Islet precursor cell (in vitro differentiated cells): Measurements from ENCODE around the gene PRM2.

Experiments
- DNase-seq: peaks from one replicate; pipeline ENCODE4 v3.0.0-alpha.2; 2018

PRM2 gene, protein sequence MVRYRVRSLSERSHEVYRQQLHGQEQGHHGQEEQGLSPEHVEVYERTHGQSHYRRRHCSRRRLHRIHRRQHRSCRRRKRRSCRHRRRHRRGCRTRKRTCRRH

DNA sequence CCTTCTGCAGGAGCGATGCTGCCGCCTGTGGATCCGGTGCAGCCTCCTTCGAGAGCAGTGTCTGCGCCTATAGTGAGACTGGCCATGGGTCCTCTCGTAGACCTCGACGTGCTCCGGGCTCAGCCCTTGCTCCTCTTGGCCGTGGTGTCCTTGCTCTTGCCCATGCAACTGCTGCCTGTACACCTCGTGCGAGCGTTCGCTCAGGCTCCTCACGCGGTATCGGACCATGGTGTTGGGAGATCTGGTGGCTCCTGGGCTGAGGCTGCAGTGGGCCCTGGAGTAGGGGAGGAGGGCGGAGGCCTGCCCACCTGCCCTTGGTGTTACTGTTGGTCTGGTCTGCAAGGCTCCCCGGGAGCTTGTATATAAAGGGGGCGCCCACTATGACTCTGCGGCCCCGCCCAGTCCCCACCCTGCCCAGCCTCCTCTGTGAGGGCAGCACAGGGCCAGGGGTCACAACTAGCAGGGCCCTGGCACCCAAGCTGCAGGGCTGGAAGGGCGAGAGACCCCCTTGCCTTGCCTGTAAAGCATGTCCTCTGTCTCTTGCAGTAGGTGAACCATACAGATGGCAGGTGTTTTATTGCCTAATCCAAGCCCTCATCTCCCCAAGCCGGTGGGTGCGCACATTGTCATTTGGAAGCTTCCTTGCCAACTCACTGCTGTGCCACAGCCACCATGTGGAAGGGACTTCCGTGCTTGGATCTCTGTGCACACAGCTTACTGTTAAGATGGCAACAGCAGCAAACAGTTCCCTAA, at the start of gene PRM2:
TSS of gene PRM2 (minus strand) at position 338 of the 753 bp plus-strand sequence. CDS start at position 228, 110 bp downstream.
- DNase-seq, result no peak

DNA sequence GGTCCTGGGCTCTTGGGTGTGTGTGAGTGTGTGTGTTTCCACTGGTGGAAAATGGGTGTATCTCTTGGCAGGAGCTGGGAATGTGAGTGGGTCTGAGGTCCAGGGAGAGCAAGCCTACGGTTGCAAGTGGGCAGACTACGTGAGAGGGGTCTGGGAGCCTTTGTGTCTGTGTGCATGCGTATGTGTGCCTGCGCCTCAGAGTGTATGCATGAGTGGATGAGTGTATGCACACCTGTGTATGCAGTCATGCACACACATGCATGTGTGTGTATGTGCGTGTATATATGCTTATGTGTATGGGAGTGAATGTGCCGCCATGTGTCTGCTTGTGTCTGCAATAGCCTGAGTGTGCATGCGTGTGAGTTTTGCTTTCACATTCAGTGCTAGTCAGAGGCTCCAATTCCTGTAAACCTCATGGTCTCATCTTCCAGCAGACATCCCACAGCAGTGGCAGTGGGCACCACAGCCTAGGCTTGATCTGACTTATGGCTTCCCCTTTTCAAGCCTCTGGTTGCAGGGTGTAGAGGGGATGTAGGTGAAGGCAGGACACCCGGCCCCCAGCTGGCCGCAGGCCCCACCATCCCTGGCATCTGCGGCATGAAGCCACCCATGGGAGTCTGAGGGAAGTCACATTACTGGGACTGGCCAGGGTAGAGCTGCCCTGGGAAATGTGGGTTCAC, 49.3 kb upstream of the PRM2 start:
- no peak for DNase-seq

DNA sequence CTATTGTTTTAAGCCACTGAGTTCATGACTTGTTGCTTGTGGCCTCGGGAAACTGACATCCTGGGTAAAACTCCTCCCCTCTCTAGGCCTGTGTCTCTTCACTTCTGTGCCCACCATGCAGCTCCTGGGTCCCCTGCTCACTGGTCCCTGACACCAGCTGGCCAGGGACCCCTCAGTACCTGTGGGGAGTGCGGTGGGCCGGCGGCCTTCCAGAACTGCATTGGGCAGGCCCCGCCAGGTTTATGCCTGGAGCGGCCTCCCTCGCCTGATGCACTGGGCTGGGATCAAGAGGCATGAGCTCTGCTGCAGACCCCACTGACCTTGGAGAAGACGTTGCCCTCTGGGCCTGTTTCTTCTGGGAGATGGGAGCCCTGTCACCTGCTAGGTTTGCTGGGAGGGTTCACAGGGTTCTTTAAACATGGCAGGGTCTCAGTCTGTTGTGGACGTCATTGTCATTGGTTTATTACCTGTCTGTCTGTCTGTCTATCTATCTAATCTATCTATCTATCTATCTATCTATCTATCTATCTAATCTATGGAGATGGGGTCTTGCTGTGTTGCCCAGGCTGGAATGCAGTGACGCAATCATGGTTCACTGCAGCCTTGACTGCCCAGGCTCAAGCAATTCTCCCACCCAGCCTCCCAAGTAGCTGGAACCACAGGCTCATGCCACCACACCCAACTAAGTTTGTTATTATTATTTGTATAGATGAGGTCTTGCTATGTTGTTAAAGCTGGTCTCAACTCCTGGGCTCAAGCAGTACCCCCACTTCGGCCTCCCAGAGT, 47.5 kb upstream of the PRM2 start:
- DNase-seq, result no peak

DNA sequence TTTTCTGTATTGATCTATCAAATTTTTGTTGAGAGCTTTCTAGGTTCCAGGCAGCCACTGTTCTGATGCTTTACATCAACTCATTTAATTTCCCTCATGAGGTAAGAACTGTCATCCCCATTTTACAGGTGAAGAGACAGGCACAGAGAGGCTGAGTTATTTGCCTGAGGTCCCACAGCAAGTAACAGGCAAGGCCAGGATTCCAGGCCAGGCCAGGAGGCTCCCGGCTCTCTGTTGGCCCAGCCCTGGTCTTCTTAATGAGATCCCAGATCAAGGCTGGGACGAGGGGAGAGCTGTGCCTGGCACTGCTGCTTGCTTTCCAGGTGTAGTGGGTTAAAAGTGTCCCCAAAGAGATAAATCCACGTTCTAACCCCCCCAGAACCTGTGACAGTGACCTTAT, 46.5 kb upstream of the PRM2 start:
- DNase-seq, result no peak

DNA sequence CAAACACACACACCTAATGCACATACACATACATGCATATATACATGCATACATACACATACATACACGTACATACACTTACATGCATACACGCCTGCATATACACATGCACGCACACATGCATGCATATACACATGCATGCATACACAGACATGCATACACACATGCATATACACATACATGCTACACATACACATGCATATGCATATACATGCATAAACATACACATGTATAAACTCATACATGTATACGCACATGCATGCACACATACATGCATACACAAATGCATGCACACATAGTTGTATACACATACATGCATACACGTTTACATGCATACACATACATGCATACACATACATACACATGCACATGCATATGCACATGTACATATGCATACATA, 45.4 kb upstream of the PRM2 start:
- DNase-seq, result no peak

DNA sequence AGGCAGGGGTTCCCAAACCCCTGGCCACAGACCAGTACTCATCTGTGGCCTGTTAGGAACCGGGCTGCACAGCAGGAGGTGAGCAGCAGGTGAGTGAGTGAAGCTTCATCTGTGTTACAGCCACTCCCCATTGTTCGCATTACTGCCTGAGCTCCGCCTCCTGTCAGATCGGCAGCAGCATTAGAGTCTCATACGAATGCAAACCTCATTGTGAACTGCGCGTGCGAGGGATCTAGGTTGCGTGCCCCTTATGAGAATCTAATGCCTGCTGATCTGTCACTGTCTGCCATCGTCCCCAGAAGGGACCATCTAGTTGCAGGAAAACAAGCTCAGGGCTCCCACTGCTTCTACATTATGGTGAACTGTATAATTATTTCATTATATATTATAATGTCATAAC, 43.9 kb upstream of the PRM2 start:
- no peak for DNase-seq

DNA sequence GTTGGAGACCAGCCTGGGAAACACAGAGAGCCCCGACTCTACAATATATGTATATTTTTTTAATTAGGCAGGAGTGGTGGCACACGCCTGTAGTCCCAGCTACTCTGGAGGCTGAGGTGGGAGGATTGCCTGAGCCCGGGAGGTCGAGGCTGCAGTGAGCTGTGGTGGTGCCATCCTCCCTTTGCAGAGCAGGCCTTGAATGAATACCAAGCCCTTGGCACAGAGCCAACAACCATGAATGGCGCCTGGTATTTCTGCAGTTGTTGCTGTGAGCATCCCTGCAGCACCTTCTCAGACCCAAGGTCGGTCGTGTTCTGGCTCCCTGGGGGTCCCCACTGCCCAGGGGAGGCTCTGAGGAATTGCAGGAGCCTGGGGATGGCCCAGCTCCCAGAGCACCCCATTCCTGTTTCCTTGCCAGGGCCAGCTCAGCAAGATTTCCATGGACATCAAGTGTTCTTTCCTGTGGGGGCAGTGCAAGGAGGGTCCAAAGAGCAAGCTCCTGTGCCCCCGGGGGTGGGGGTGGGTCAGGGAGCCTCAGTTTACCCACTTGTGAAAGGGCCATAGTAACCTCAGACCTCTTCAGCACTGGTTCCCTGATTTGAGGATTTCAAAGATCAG, 43.4 kb upstream of the PRM2 start:
- DNase-seq, result no peak

DNA sequence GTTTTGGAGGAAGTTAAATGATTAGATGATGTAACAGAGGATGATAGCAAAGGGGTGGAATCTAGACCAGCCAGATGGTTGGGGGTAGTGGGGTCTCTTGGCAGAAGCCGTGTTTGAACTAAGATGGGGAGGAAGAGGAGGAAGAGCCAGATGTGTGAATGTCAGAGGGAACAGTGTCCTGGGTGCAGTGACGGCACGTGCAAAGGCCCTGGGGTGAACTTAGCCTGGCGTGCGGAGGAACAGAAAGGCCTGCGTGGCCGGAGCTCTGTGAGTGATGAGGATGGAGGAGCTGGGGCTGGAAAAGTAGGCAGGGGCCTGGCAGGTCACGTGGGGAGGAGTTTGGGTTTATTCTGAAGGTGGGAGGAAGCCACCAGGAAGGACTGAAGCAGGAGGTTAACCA, 42.5 kb upstream of the PRM2 start:
- DNase-seq, result no peak

DNA sequence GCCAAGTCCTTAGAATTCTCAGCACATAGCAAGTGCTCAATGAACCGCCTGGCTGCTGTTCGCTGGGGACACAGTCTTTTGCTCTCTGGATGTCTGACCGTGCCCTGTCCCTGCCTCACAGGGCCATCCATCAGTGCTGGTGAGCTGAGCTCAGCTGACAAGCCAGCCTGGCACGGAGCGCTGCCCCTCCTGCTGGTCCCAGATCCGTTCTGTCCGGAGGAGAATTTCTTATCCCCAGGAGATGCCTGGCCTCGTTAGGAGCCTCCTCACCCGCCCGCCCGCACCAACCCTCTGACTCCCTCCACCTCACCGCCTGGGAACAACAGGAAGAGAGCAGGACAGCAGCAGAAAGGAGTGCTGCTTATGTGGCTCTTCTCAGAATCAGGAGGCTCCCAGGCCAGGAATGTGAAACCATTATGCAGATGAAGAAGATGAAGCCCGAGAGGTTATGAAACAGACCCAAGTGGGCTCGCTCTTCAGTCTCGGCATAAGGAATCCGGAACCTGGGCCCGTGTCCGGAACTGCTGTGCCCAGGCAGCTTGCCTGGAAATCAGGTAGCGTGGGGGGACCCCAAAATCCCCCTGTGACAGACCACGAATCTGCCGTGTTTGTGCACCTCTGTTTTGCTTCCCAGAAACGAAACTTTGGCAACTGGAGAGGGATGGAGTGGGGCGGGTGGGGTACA, 40.2 kb upstream of the PRM2 start:
- DNase-seq, result peak; percentile 97

DNA sequence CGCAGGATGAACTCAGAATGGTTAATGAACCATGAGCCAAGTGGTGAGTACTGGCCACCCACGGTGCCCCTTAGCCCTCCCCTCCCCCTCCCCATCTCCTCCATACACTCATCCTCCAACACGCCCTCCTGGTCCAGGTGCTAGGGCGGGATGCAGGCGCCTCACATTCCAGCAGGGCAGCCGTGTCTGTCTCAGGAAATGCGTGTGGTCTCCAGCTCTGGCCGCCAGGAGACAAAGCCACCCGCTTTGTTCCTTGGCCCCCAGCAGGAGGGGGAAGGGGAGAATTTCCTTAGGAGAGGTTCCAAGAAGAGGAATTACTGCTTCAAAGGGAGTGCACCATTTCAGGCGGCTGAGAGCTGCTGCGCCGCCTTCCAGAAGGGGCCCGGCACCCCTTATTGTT, 39.2 kb upstream of the PRM2 start:
- peak; percentile 98 for DNase-seq

DNA sequence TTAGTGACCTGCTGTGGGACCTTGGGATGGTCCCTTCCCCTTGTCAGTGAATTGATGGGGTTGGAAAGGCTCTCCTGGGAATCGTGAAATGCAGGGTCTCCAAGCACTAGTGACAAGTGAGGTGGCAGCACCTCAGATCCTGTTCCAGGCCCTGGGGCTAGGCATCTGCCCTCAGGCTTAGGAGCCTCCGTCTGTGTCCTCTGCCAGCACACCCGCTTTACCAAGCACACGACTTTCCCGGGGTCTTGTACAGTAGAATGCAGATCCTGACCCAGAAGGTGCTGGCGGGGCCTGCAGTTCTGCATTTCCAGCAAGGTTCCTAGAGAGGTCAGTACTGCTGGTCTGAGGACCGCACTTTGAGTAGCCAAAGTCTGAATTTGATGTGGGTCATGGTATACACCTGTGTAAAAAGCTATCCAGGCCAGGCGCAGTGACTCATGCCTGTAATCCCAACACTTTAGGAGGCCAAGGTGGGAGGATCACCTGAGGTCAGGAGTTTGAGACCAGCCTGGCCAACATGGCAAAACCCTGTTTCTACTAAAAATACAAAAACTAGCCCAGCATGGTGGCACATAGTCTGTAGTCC, 38.1 kb upstream of the PRM2 start:
- no peak for DNase-seq

DNA sequence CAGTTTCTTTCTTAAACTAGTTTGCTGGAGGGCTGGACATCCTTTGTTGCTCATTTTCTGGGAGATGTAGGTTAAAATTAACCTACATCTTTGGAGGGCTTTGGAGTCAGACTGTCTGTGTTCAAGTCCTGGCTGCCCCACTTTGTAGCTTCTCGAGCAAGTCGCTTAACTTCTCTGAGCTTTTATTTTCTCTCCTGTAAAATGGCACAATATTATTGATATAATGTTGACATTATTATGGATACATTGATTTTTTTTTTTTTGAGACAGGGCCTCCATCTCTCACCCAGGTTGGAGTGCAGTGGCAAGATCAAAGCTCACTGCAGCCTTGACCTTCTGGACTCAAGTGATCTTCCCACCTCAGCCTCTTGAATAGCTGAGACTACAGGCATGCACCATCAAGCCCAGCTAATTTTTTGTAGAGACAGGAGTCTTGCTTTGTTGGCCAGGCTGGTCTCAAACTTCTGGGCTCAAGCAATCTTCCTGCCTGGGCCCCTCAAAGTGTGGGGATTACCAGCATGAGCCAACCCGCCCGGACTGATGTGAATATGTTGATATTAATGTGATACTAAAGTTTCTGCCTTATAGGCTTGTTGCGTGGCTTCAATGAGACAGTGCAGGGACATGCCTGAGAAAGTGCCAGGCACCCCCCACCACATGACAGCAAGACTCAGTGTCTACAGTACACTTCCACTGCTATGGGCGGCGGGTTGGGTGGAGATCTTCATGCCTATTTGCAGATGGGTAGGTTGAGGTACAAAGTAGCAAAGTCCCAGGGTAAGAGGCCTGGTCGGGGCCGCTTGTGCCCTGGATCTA, 37.4 kb upstream of the PRM2 start:
- no peak for DNase-seq

DNA sequence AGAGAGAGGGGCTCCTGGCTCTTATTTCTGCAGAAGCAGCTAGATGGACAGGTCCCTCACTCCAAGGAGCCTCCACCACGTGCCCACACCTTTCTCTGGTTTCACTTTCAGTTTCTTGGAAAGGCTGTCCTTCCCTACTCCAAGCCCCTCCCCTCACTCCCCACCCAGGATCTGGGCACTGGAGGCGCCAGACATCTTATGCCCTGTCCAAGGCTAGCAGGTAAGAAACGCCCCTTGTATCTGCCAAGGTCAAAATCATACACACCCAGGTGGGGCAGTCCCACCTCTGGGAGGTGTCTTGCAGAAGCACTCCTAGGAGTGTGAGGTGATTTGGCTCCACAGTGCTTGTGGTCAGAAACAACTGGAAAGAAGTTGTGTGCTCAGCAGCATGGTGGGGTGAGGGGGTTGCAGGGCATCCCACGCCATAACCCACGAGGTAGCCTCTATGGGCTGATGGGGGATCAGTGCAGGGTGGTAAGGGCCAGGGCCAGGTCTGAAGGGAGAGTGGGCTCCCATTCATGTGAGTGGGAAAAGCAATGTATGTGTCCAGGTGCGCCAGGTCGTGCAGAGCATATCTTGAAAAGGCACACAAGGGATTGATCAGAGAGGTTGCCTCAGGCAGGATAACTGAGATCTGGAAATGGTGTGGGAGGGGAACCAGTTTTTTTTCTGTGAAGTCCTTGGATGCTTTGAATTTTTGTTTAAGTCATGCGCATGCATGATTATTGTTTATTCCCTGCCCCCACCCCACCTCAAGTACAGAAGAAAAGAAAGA, 36.6 kb upstream of the PRM2 start:
- peak; percentile 86 for DNase-seq

DNA sequence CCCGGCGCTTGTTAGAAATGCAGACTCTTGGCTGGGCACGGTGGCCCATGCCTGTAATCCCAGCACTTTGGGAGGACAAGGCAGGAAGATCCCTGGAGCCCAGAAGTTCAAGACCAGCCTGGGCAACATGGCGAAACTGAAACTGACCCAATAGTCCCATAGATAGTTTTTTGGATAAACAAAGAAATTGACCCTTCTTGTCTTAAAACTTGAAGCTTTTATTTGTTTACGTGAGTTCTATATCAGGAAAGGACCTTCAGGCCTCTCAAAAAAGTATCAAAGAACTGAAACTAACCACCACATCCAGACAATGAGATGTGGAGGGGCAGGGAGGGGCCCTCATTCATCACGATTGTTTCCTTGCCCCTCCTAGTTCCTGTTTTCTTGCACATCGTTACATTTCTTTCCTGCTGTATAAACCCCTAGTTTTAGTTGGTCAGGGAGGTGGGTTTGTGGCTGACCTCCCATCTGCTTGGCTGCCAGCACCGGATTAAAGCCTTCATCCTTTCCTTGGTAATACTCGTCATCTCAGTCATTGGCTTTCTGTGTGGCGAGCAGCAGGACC, 34.8 kb upstream of the PRM2 start:
- DNase-seq, result no peak

DNA sequence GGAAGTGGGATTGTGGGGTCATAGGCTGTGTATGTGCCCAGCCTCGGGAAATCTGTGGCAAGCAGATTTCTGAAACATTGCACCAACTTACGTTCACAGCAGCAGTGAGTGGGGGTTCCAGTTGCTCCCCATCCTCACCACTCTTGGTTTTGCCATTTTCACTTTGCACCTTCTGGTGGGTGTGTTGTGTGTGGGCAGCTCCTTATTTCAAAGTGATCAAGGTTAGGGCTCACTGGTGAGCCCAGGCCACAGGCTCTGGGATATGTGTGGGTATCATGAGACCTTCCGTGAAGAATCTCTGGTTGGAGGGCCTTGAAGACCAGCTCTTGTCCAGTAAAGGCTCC, 34.3 kb upstream of the PRM2 start:
- DNase-seq, result no peak

DNA sequence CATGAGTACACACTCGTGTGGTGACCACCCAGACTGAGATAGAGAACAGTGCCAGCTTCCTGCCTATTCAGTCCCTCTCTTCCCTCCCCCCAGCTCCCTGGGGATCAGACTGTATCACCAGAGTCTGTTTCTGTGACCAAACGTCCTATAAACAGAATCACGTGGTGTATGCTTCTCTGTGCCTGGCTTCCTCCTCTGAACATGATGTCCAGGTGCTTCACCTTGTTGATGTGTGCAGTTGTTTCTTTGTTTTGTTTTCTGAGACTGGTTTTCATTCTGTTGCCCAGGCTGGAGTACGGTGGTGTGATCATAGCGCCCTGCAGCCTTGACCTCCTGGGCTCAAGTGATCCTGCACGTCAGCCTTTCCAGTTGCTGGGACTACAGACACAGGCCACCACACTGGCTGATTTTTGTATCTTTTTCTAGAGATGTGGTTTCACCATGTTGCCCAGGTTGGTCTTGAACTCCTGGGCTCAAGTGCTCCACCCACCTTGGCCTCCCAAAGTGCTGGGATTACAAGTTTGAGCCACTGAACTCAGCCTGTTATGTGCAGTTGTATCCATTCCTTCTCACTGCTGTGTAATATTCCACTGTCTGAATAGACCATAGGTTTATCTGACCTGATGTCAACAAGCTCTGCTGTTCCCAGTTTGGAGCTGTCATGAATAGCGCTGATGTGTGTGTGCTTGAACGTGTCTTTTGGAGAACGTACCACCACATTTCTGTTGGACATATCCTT, 33.8 kb upstream of the PRM2 start:
- DNase-seq, result no peak

DNA sequence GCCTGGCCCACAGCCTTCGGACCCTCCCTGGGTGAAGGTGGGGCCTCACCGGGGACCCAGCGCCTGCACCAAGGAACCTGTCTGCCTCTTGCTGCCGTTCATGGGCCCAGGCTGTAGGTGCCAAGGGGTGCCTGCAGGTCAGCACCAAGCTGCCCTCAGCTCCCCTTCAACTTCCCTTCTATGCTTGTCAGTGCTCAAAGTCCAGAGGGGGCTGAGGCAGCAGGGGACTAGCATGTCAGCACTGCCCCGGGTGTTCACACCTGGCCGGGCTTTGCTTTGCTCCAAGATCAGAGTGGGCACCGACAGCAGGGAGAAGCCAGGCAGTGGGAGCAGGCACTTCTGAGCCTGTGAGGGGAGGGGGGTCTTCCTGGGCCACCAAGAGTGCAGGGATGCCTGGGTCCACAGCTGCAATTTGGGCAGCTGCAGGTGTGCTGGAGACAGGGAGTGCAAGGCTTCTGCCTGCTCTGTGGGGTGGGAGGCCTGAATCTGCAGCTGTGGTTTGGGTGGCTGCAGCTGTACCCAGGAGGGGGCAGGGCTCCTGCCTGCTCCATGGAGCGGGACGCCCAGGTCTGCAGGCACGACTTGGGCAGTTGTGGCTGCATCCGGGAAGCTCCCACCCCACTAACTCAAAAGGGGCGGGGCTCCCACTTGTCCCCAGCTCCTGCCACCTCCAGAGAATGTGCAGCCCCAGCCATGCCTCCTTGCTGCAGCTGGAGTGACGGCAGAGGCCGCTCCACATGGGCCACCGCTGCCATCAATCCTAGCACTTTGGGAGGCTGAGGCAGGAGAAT, 32.4 kb upstream of the PRM2 start:
- DNase-seq, result no peak

DNA sequence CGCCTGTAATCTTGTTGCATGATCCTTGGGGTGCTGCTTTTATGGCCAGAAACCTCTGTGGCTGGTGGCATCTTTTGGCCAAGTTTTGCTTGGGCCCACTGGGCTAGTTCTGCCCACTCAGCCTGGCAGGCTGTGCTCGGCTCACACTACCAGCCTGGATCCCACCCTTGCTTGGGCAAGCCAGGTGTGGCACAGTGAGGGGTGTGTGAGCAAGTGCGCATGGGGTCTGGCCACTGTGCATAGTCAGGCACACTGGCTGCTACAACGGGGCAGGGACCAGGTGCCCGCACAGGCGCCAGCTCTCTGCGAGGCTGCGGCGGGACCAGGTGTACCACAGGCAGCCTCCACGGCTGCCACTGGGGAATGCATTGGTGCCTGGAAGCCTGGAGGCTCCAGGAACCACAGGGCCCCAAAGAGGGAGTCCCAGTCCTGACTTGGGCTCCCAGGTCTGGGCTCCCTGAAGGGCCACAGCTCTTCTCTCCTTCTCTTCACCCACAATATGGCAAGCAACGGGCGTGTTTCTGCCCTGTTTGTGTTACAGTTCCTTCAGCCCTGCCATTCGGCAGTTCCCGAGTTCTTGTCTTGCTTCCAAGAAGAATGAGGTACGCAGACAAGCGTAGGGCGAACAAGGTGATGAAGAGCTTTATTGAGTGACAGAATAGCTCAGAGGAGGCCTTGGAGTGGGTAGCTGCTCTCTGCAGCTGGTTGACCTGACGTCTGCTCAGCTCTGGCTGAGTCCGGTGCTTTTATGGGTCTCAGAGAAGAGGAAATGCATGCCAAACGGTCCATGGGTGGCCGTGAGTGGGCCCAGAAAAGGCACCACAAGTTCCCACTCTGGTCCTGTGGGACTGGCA, 31.6 kb upstream of the PRM2 start:
- DNase-seq, result no peak
